Ectodermal cell (in vitro differentiated cells): ENCODE data around the gene SLC9A6.
"Not testable (repeated sequence)": the region's sequence is repeated elsewhere in the genome, so short reads cannot be mapped to it uniquely, and the experiment has no call there.

Experiments used
- H3K27ac ChIP-seq: 2 replicates; pipeline ENCODE4 v1.7.0; 2013; ENCODE audit warnings: mild to moderate bottlenecking, low read depth, low read length; ENCODE audit not compliant: insufficient read depth, poor library complexity, severe bottlenecking
- H3K27me3 ChIP-seq: 2 replicates; pipeline ENCODE4 v1.7.0; 2013; ENCODE audit warnings: mild to moderate bottlenecking, low read length; ENCODE audit not compliant: insufficient read depth, control insufficient read depth, poor library complexity, severe bottlenecking
- H3K36me3 ChIP-seq: one replicate; pipeline ENCODE4 v1.7.0; 2013; ENCODE audit warnings: low read length; ENCODE audit not compliant: control insufficient read depth, insufficient read depth
- H3K4me1 ChIP-seq: one replicate; pipeline ENCODE4 v1.7.0; 2013; ENCODE audit warnings: low read length; ENCODE audit not compliant: control insufficient read depth, insufficient read depth
- H3K4me3 ChIP-seq: 2 replicates; pipeline ENCODE4 v1.7.0; 2013; ENCODE audit warnings: low read depth, low read length, control low read depth; ENCODE audit not compliant: insufficient read depth
- H3K9me3 ChIP-seq: 2 replicates; pipeline ENCODE4 v1.7.0; 2013; ENCODE audit warnings: mild to moderate bottlenecking, low read length, moderate library complexity; ENCODE audit not compliant: control insufficient read depth
- WGBS, 2 experiments: methylation state at CpG; one replicate each; pipeline ENCODE4 v1.1.7; 2013; ENCODE audit warnings: missing lambda C conversion rate in 2 of 2; 5-methylcytosine and 5-hydroxymethylcytosine counted together

SLC9A6 gene

DNA sequence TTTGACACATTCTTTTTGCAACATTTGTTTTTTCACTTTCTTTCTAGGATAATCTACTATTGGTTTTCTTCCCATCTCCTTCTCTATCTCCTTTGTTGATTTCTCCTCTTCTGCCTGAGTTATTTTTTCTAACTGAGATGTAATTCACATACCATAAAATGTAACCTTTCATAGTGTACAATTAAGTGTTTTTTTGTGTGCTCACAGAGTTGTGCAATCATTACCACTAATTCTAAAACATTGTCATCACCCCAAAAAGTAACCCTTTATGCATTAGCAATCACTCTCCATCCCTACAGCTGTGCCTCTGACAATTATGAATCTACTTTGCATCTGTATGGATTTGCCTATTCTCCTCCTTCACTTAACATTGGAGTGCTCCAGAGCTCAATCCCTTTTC is 95.5 kb downstream of the SLC9A6 start:
- Histone ChIP-seq H3K4me1 (no peaks in the 10 kb centered on the region), H3K27me3 (no peaks in the 10 kb centered on the region), H3K9me3 (no peaks in the 10 kb centered on the region), H3K36me3 (no peaks in the 10 kb centered on the region), H3K27ac (no peak overlapping the region), H3K4me3 (no peak overlapping the region)

DNA sequence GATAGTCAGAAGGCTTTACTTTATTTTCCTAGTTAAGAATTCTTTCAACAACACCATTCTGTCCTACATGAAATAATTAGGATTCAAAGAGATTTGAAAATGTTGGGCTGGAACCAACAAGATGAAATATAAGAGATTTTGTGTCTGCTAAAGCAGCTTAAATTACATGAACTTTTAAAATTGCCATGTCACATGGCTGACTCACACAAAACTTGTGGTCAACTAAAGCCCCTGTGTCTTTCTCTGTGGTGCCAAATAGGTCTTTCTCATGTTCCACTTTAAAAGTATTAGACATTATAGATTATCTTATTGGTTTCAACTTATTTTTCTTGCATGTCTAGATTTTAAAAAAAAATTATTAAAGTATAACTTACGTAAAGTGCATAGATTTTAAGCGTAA is 101.3 kb downstream of the SLC9A6 start:
- WGBS, 2 experiments, result 75 to 100% methylated on average over 1 of the region's 2 CpGs
- H3K4me3 ChIP-seq, result no peak overlapping the region
- H3K4me1 ChIP-seq, result no peaks in the 10 kb centered on the region
- H3K9me3 ChIP-seq, result no peaks in the 10 kb centered on the region
- H3K27me3 ChIP-seq, result no peaks in the 10 kb centered on the region
- H3K36me3 ChIP-seq, result no peaks in the 10 kb centered on the region
- H3K27ac ChIP-seq, result no peak overlapping the region

DNA sequence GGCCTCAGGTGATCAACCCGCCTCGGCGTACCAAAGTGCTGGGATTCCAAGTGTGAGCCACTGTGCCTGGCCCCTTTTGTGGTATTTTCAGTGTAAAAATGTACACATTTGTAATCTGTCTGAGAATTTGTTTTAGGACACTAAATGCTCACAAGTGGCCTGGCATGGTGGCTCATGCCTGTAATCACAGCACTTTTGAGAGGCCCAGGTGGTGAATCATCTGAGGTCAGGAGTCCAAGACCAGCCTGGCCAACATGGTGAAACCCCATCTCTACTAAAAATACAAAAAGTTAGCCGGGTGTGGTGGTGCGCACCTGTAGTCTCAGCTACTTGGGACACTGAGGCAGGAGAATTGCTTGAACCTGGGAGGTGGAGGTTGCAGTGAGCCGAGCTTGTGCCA is 106.7 kb downstream of the SLC9A6 start:
- 97 to 100% methylated on average over 3 to 6 of the region's 6 CpGs for WGBS, 2 experiments
- not testable (repeated sequence) for H3K4me3 ChIP-seq, H3K36me3 ChIP-seq, H3K9me3 ChIP-seq, H3K27me3 ChIP-seq, H3K27ac ChIP-seq, H3K4me1 ChIP-seq

DNA sequence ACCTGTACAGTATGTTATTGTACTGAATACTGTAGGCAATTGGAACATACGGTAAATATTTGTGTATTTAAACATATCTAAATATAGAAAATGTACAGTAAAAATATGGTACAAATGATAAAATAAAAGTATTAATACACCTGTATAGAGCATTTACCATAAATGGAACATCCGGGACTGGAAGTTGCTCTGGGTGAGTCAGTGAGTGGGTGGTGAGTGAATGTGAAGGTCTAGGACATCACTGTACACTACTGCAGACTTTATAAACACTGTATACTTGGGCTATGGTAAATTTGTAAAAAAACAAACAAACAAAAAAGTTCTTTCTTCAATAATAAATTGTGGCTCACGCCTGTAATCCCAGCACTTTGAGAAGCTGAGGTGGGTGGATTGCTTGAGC is 109.7 kb downstream of the SLC9A6 start:
- Histone ChIP-seq H3K9me3 (no peaks in the 10 kb centered on the region), H3K4me3 (no peak overlapping the region), H3K27ac (no peak overlapping the region), H3K4me1 (no peaks in the 10 kb centered on the region), H3K27me3 (no peaks in the 10 kb centered on the region), H3K36me3 (no peaks in the 10 kb centered on the region)
- 100% methylated on average over 1 of the region's 3 CpGs; no CpG with 5 or more reads in 1 of the 2 experiments for WGBS, 2 experiments
